K562 treated with DMSO at 1 percent for 24 hours (cell line): ENCODE results near the gene QRICH1. TPM values are rescaled to one million over a fixed set of nuclear protein-coding genes. Genes with fewer than 3 reads are reported as not detected.

ENCODE experiments used
- total RNA-seq: library from RNA; unstranded; fragments of 300-600 nt; gene quantifications from 2 replicates; pipeline ENCODE4 v1.2.3, GENCODE V29; 2022; ENCODE audit warnings: low read depth; ENCODE audit not compliant: insufficient read depth

The QRICH1 gene, protein sequence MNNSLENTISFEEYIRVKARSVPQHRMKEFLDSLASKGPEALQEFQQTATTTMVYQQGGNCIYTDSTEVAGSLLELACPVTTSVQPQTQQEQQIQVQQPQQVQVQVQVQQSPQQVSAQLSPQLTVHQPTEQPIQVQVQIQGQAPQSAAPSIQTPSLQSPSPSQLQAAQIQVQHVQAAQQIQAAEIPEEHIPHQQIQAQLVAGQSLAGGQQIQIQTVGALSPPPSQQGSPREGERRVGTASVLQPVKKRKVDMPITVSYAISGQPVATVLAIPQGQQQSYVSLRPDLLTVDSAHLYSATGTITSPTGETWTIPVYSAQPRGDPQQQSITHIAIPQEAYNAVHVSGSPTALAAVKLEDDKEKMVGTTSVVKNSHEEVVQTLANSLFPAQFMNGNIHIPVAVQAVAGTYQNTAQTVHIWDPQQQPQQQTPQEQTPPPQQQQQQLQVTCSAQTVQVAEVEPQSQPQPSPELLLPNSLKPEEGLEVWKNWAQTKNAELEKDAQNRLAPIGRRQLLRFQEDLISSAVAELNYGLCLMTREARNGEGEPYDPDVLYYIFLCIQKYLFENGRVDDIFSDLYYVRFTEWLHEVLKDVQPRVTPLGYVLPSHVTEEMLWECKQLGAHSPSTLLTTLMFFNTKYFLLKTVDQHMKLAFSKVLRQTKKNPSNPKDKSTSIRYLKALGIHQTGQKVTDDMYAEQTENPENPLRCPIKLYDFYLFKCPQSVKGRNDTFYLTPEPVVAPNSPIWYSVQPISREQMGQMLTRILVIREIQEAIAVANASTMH
- total RNA-seq = 37.9 and 40.6 TPM in 2 replicates

DNA sequence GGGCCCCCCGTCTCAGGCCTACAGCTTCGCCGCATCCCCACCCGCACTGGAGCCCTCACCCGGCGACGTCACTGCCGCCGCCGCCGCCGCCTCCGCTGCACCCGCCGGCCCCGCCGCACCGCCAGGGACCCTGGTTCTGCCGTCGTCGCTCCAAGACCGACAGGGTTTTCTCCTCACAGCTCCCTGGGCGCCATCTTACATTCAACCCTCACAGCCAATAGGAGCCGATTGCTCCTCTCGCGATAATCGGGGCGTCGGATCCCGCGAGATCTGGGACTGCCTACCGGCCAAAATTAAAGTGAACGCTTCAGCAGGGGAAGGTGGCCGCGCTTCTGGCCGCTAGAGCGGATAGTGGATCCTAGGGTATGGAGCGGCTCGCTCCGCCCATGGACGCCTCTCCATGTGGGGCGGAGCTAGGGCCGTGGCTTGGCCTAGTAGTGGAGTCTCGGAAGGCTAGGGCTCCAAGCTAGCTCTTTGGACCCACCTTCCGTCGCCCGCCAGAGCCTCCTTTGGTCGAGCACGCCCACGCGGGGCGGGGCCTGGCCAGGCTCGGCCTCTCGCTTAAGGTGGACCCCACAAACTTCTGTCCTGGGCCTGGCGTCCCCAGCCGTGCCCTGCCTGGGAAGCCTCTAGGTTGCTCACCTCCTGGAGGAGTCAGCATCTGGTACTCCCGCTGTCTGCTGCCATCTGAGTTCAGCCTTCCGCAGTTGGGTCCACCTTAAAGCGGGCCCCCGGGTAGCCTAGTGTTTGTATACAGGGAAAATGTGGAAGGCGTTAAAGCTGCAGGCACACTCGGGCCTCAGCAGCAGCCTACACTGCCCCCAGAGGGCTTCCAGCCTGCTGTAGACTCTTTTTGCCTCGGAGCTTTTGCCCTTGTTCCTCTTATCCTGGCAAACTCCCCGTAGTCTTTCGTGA is at the start of gene QRICH1:
TSS of gene QRICH1 (minus strand) at position 219 of the 915 bp plus-strand sequence. CDS start 17,054 bp downstream, outside the sequence.

DNA sequence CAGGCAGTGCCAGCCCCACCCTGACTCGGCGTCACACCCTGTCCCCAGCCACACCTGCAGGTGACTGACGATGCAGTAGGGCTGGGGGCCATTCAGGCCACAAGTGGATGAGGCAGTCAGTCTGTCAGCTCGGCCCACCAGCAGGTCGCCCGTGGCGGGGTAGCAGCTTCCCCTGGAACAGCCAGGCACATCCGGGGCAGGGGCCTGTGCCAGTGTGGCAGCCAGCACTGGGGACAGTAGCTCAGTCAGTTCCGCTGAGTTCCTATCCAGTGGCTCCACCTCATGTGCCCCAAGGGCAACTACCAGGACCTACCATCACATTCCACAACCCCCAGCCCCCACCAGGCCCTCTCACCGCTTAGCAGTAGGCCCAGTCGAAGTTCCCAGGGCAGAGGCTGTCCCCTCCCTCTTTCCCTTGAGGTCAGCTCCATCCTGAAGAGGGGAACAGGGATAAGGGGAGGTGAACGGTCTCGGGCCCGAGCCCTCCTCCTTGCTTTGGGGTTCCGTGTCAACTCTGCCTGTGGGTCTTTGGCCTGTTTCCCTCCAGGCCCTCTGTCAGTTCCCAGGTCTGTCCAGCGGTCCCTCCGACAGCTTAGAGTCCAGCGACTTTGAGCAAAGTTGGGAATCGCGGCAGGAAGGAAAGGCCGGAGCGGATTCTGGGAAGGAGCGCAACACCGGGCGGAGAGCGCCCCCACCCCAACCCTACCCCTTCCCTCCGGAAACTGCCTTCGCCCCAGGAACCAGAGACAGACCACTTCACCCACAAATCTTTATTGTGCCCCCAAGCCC is 38.8 kb upstream of the QRICH1 start, which contains the start of gene LAMB2:
TSS of gene LAMB2 (minus strand) at position 614 of the 789 bp plus-strand sequence. CDS start at position 431, 183 bp downstream.

DNA sequence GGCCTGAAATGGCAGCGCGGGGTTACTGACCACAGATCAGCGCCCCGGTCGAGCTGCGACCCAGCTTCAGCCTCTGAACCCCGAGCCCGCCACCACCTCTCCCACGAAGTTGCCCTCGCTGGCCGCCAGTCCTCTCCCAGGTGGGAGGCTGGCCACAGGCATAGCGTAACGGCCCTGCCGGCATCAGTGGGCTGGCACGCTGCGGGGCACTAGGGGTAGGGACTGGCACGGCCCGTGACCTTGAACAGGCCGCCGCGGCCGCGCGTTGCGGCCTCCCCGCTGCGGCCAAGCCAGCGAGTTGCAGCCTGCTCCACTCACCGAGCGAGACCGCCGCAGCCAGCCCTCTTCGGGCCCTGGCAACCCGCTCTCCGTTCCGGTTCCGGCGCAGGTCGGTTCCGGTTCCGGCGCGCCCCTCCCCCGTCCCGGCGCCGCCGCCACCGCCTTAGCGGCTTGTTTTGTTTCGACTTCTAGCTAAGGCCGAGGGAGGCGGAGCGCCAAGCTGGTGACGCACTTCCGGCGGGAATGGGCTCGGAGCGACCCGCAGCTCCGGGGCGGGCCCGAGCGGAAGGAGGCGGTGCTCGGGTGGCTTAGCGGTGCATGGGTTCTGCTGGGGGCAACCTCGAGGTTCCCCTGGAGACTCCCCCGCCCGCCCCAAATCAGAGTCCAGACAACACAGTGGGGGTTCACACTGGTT is 26.7 kb upstream of the QRICH1 start, which contains the start of gene USP19:
TSS of gene USP19 (minus strand) at position 386 of the 694 bp plus-strand sequence. CDS start 1,678 bp downstream, outside the sequence.

DNA sequence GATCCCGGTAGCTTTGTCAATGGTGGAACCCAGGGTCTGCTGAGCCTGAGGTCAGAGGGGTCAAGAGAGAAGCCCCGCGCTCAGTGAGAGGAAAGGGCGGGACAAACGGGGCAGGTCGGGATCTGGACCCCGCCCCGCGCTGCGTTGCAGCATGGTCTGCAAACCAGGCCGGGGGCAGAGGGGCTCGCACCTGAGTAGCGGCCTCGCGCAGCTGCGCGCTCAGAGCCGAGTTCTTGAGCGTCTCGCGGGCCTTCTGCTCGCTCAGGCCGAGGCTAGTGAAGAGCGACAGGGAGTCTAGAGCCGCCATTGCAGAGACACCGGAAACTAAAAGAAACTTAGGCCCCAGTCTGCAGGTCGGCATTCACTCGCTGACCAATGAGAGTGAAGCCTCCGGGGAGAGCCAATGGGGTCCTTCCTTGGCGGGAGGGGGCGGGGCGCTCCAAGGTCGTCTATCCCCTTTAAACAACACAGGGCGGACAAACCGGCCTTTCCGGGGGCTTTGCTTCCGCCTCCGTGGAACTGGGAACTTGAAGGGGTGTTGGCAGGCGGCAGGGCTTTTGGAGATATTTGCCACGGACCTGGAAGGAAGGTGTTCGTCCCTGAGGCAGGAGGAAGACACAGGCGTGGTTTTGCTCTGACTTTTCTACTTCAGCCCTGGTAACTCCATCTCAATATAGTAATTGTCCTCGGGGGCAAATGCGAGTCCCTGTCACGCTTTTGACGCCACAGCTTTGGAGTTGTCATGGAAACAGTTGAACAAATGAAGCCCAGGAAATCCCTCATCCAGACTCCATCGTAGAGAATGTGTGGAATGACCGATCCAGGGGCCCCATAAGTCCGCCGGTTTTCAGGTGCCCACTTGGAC is 10.8 kb upstream of the QRICH1 start, which contains the start of gene QARS1:
TSS of gene QARS1 (minus strand) at position 331 of the 865 bp plus-strand sequence. CDS start at position 307, 24 bp downstream.

DNA sequence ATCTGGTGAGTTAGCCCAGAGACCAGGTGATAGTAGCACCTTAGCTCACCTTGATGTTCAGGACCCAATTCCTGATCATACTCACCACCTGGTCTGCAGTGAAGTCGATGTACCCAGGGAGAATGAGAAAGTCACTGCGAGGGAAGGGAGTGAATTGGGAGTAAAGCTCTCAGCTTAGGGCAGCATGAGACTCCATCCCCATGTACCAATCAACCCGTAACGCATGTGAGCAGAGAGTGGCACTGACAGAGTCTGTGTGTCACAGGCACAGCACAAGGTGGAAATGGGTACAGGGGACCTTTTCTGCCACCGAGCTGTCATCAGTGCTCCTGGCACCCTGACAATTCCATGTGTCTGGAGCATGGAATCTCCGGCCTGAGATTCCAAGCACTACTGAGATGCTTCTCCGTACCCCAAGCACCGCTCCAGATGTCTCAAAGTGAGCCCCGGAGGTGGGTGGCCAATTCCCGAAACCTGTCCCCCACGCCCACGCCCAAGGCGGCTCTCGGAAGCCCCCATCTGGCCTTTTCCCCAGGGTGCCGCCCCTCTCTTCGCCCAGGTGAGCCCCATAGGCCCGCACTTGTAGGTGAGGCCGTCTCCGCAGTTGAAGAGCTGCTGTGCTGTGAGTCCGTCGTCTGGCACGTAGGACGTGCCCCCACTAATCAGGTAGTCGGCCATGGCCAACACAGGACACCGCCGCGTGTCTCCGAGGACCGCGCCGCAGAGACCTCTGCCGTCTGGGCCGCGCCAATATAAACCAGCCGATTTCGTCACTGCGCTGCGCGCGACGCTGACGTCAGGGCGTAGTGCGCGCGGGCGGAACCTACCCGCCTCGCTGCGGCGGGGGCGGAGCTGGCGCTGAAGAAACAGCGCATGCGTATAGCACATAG is 65.0 kb downstream of the QRICH1 start, which contains the start of gene IMPDH2:
TSS of gene IMPDH2 (minus strand) at position 726 of the 890 bp plus-strand sequence. CDS start at position 678, 48 bp downstream.

DNA sequence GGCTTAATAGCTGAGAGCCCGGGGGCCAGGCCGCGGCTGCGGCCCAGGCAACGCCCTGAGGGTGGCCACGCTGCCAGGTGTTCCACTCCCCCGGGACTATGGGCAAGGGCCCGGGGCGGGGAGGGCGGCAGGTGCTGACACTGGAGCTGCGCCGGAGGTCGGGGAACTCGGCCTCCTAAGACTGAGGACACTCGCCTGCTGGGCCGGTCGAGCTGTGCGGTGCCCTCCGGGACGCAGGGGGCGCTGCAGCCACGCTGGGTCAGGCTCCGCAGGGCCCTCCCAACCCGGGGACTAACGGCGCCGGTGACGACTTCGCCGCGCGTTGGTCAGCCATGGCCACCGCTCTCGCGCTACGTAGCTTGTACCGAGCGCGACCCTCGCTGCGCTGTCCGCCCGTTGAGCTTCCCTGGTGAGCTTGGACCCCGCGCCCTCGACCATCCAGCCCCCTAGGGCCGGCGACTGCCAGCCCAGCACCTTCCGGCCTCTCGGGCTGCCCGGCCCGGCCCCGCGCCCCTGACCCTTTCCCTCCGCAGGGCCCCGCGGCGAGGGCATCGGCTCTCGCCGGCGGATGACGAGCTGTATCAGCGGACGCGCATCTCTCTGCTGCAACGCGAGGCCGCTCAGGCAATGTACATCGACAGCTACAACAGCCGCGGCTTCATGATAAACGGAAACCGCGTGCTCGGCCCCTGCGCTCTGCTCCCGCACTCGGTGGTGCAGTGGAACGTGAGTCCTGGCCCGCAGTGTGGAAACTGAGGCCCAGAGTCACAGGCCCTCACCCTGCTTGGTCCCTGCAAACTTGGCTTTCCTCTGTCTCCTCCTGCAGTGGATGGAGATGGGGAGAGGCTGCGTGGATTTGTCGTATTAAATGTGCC is 71.8 kb downstream of the QRICH1 start, which contains the start of gene NDUFAF3:
TSS of gene NDUFAF3 (plus strand) at position 309 of the 875 bp plus-strand sequence. CDS start at position 333, 24 bp downstream.

DNA sequence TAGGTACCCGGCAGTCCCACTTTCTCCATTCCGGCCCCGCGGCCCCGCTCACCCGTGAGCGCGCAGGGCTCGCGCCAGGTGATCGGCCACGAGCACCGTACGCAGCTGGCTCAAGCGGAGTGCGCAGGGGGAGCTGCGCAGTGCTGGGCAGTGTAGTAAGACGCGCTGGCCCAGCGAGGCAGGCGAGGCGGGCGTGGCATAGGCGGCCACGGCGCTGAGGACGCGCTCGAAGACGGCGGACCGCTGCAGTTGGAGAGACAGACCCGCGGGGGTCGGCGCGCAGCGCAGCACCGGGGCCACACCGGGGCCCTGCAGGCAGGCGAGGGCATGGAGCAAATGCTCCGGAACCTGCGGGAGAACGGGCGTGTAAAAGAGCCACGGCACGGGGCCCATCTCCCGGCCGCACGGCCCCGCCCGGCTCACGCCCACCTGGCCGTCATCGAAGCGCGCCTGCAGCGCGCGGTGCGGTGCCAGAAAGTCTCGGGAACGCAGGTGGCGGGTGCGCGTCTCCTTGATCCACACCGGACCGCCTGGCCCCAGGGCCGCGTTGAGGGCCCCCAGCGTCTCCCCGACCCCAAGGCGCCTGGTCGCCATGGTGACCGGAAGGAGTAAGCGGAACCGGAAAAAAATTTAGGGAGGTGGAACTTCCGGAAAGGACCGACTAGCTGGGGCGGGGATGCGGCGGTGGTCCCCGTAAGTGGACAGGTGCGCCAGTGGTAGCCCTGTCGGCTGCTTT is 75.7 kb downstream of the QRICH1 start, which contains the start of gene DALRD3:
TSS of gene DALRD3 (minus strand) at position 610 of the 736 bp plus-strand sequence. CDS start at position 594, 16 bp downstream.

DNA sequence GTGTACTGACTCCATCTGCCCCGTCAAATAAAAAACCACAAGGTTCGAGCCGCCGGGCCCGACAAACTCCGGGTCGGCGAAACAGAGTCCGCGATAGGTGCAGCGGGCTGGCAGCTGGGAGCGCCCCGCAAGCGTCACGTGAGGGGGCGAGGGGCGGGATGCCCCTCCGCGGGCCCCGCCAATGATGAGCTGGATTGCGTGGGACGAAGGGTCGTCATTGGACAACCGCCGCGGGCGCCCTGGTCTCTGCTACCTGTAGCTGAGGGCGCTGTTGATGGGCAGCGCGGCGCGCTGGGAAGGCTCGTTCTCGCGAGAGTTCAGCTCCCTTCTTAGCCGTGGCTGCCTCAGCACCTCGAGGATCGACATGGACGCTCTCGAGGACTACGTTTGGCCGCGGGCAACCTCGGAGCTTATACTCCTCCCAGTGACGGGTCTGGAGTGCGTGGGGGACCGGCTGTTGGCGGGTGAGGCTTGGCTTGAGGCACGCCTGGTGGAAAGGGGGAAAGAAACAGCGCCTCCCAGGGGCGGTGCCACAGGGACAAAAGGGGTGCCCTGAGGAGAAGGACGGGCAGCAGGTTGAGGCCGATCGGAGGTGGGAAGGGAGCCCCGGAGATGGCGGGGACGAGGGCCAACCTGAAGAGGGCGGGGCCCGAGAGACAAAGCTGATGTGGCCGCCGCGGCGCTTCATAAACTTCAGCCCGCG is 86.7 kb downstream of the QRICH1 start, which contains the start of gene WDR6:
TSS of gene WDR6 (plus strand) at position 324 of the 703 bp plus-strand sequence. CDS start at position 365, 41 bp downstream.

DNA sequence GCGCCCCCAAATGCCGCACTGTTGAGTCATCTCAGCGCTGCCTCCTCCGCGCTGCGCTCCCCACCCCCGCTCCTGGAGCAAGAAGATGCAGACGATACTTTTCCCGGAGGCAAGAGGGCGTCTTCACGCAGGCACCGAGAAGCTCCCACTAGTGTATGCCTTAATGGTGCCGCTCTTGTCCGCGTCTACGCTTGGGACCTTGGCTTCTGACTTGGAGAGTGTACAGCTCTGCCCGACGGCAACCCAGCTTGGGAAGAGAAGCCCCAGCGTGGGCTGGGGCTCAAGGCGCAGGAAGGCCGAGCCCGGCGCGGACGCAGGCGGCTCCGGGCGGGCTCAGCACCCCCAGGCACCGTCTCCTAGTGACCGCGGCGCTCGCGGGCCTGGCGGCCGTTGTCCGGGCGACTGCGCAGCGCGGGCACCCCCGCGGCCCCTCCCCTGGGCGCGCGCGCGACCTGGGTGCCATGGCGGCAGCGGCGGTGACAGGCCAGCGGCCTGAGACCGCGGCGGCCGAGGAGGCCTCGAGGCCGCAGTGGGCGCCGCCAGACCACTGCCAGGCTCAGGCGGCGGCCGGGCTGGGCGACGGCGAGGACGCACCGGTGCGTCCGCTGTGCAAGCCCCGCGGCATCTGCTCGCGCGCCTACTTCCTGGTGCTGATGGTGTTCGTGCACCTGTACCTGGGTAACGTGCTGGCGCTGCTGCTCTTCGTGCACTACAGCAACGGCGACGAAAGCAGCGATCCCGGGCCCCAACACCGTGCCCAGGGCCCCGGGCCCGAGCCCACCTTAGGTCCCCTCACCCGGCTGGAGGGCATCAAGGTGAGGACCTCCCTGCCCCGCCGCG is 103.9 kb downstream of the QRICH1 start, which contains the start of gene P4HTM:
TSS of gene P4HTM (plus strand) at position 446 of the 840 bp plus-strand sequence. CDS start at position 462, 16 bp downstream.

Other genes starting within 250 kb of the QRICH1 start
- 106 and 110 TPM in 2 replicates for gene PRKAR2A, start 246.2 kb downstream of the QRICH1 start, total RNA-seq
- 15.8 and 16.9 TPM in 2 replicates for gene SLC25A20, start 195.2 kb downstream of the QRICH1 start, total RNA-seq
- gene ARIH2, start 175.2 kb downstream of the QRICH1 start, total RNA-seq = 54.7 and 59.3 TPM in 2 replicates
- 0.71 and 1.1 TPM in 2 replicates for gene P4HTM, start 103.8 kb downstream of the QRICH1 start, total RNA-seq
- 98.0 and 98.5 TPM in 2 replicates for gene WDR6, start 86.7 kb downstream of the QRICH1 start, total RNA-seq
- gene DALRD3, start 75.5 kb downstream of the QRICH1 start, total RNA-seq = 19.5 TPM in 2 replicates
- 51.3 and 57.7 TPM in 2 replicates for gene NDUFAF3, start 72.0 kb downstream of the QRICH1 start, total RNA-seq
- gene IMPDH2, start 64.7 kb downstream of the QRICH1 start, total RNA-seq = 231 and 234 TPM in 2 replicates
- 615 and 618 TPM in 2 replicates for gene QARS1, start 10.7 kb upstream of the QRICH1 start, total RNA-seq
- gene USP19, start 26.8 kb upstream of the QRICH1 start, total RNA-seq = 55.9 and 58.4 TPM in 2 replicates
- 33.5 and 36.3 TPM in 2 replicates for gene LAMB2, start 39.0 kb upstream of the QRICH1 start, total RNA-seq
- gene CCDC71, start 72.3 kb upstream of the QRICH1 start, total RNA-seq = 15.7 and 17.0 TPM in 2 replicates
- 46.2 and 53.9 TPM in 2 replicates for gene KLHDC8B, start 77.5 kb upstream of the QRICH1 start, total RNA-seq
- 4.0 and 6.1 TPM in 2 replicates for gene C3orf62, start 183.2 kb upstream of the QRICH1 start, total RNA-seq
- gene USP4, start 246.0 kb upstream of the QRICH1 start, total RNA-seq = 14.1 and 14.5 TPM in 2 replicates